H1 (cell line): ENCODE data around the gene TSHZ2. TPM values are rescaled to one million over a fixed set of nuclear protein-coding genes. Genes with fewer than 3 reads are reported as not detected.

Source experiments
- CTCF ChIA-PET: fragments of 300-600 bp; sonication (Branson Sonifier 250); formaldehyde crosslinking; loops from one replicate; lab custom pipeline; 2021; ENCODE audit not compliant: partially characterized antibody; lab: Charles Lee
- POLR2A ChIA-PET: fragments of 300-600 bp; sonication (Branson Sonifier 250); formaldehyde crosslinking; loops from one replicate; lab custom pipeline; 2021; ENCODE audit warnings: inconsistent platforms; ENCODE audit not compliant: partially characterized antibody; lab: Charles Lee
- DNase-seq, 2 experiments: peaks; one replicate each; pipeline versions ENCODE4 v3.0.0 to v3.0.0-alpha.2; 2010 to 2022; ENCODE audit warnings: low spot score in 2 of 2, low read depth in 1 of 2, mixed read lengths in 1 of 2
- FAIRE-seq: peaks from 2 replicates; lab custom pipeline; 2011; peaks lifted over from hg19 to GRCh38; lab: Jason Lieb, UNC
- H2AFZ ChIP-seq: 2 replicates; pipeline ENCODE4 v1.8.1; 2012; ENCODE audit warnings: low read length, inconsistent platforms
- H2AK5ac ChIP-seq: 2 replicates; pipeline ENCODE4 v1.6.1; 2013; ENCODE audit warnings: low read depth, low read length
- H2BK120ac ChIP-seq: replicated peaks from 2 replicates; pipeline ENCODE3; 2013; ENCODE audit warnings: low read depth, low read length, inconsistent platforms
- H2BK12ac ChIP-seq: 2 replicates; pipeline ENCODE4 v1.6.1; 2013; ENCODE audit warnings: low read depth, low read length
- H2BK15ac ChIP-seq: 2 replicates; pipeline ENCODE4 v1.6.1; 2013; ENCODE audit warnings: low read length
- H2BK20ac ChIP-seq: 2 replicates; pipeline ENCODE4 v1.6.1; 2013; ENCODE audit warnings: low read length
- H2BK5ac ChIP-seq: 2 replicates; pipeline ENCODE4 v1.6.1; 2013; ENCODE audit warnings: low read depth, low read length
- H3K14ac ChIP-seq: 2 replicates; pipeline ENCODE4 v1.6.1; 2013; ENCODE audit warnings: inconsistent platforms; ENCODE audit not compliant: insufficient read length
- H3K18ac ChIP-seq: 2 replicates; pipeline ENCODE4 v1.6.1; 2013; ENCODE audit warnings: low read length; ENCODE audit errors: extremely low read depth
- H3K23ac ChIP-seq: 2 replicates; pipeline ENCODE4 v1.6.1; 2013; ENCODE audit warnings: inconsistent platforms; ENCODE audit not compliant: insufficient read length
- H3K23me2 ChIP-seq: 2 replicates; pipeline ENCODE4 v1.6.1; 2013; ENCODE audit warnings: low read depth, low read length
- H3K27ac ChIP-seq: 2 replicates; pipeline ENCODE4 v1.6.1; 2011; ENCODE audit warnings: low read depth, low read length, inconsistent platforms
- H3K27me3 ChIP-seq, 4 experiments: replicated peaks in 1 of 4; 1 replicate in 1 of 4; 2 replicates in 3 of 4; pipeline versions ENCODE4 v1.6.1 to v1.8.1; 2011 to 2013; ENCODE audit warnings: low read length in 3 of 4, mild to moderate bottlenecking in 3 of 4, inconsistent platforms in 2 of 4, mixed read lengths in 2 of 4, moderate library complexity in 1 of 4; ENCODE audit not compliant: control insufficient read depth in 3 of 4, insufficient read depth in 3 of 4; ENCODE audit errors: extremely low read depth in 1 of 4
- H3K36me3 ChIP-seq, 4 experiments: 2 replicates each; pipeline versions ENCODE4 v1.6.1 to v1.8.1; 2011 to 2013; ENCODE audit warnings: mild to moderate bottlenecking in 4 of 4, low read length in 3 of 4, moderate library complexity in 2 of 4, control low read depth in 1 of 4, inconsistent platforms in 1 of 4; ENCODE audit not compliant: insufficient read depth in 4 of 4, control insufficient read depth in 2 of 4
- H3K4ac ChIP-seq: replicated peaks from 2 replicates; pipeline ENCODE3; 2013; ENCODE audit warnings: low read length, low read depth, mixed read lengths, inconsistent platforms; ENCODE audit not compliant: insufficient read length
- H3K4me1 ChIP-seq, 4 experiments: replicated peaks in 1 of 4; 1 replicate in 1 of 4; 2 replicates in 3 of 4; pipeline versions ENCODE4 v1.6.1 to v1.8.1; 2011 to 2013; ENCODE audit warnings: low read length in 3 of 4, inconsistent platforms in 2 of 4, mixed read lengths in 1 of 4; ENCODE audit not compliant: insufficient read depth in 4 of 4, control insufficient read depth in 3 of 4
- H3K4me2 ChIP-seq, 2 experiments: 2 replicates each; pipeline versions ENCODE4 v1.6.1 to v1.8.1; 2011 to 2013; ENCODE audit warnings: low read depth in 2 of 2, low read length in 2 of 2, control low read depth in 1 of 2, inconsistent platforms in 1 of 2, mild to moderate bottlenecking in 1 of 2; ENCODE audit not compliant: insufficient read depth in 1 of 2
- H3K4me3 ChIP-seq, 4 experiments: fragments of 200-600, 300-600 bp in 1 of 4; sonication (generic), shearing (Covaris generic), sonication (Bioruptor Twin) in 1 of 4; 2 replicates each; pipeline versions ENCODE4 v1.5.1 to v1.8.1; 2011 to 2016; ENCODE audit warnings: low read length in 4 of 4, low read depth in 3 of 4, control low read depth in 2 of 4, inconsistent platforms in 2 of 4, mild to moderate bottlenecking in 2 of 4, mixed read lengths in 1 of 4, moderate library complexity in 1 of 4; ENCODE audit not compliant: insufficient read depth in 2 of 4; ENCODE audit errors: extremely low read depth in 1 of 4
- H3K56ac ChIP-seq: replicated peaks from 2 replicates; pipeline ENCODE3; 2013; ENCODE audit warnings: low read depth, mild to moderate bottlenecking, mixed read lengths, low read length, inconsistent platforms; ENCODE audit not compliant: insufficient read length
- H3K79me1 ChIP-seq: 2 replicates; pipeline ENCODE4 v1.6.1; 2013; ENCODE audit warnings: low read depth, low read length, control low read depth
- H3K79me2 ChIP-seq, 2 experiments: 2 replicates each; pipeline versions ENCODE4 v1.6.1 to v1.8.1; 2012 to 2013; ENCODE audit warnings: low read length in 2 of 2, mild to moderate bottlenecking in 2 of 2, inconsistent platforms in 1 of 2; ENCODE audit not compliant: insufficient read depth in 2 of 2, control insufficient read depth in 1 of 2
- H3K9ac ChIP-seq, 4 experiments: replicated peaks in 1 of 4; 1 replicate in 1 of 4; 2 replicates in 3 of 4; pipeline versions ENCODE4 v1.6.1 to v1.8.1; 2011 to 2013; ENCODE audit warnings: low read depth in 3 of 4, low read length in 3 of 4, control low read depth in 2 of 4, mild to moderate bottlenecking in 2 of 4, moderate library complexity in 2 of 4, inconsistent platforms in 1 of 4; ENCODE audit errors: extremely low read depth in 1 of 4
- H3K9me3 ChIP-seq, 2 experiments: 2 replicates each; pipeline versions ENCODE4 v1.6.1 to v1.8.1; 2012 to 2013; ENCODE audit warnings: mild to moderate bottlenecking in 2 of 2, moderate library complexity in 2 of 2, control low read depth in 1 of 2, inconsistent platforms in 1 of 2, low read depth in 1 of 2, low read length in 1 of 2, mixed read lengths in 1 of 2; ENCODE audit not compliant: insufficient read depth in 2 of 2
- H4K20me1 ChIP-seq, 2 experiments: replicated peaks in 1 of 2; 2 replicates each; pipeline versions ENCODE3 to v1.8.1; 2011 to 2013; ENCODE audit warnings: inconsistent platforms in 2 of 2, low read length in 2 of 2, mild to moderate bottlenecking in 1 of 2; ENCODE audit not compliant: insufficient read depth in 2 of 2, control insufficient read depth in 1 of 2
- H4K5ac ChIP-seq: 2 replicates; pipeline ENCODE4 v1.6.1; 2013; ENCODE audit warnings: low read length, low read depth, mixed read lengths, inconsistent platforms; ENCODE audit not compliant: insufficient read length
- H4K8ac ChIP-seq: 2 replicates; pipeline ENCODE4 v1.8.0; 2013; ENCODE audit warnings: mild to moderate bottlenecking, moderate library complexity, low read length, inconsistent platforms; ENCODE audit not compliant: insufficient read depth; ENCODE audit errors: extremely low read depth
- H4K91ac ChIP-seq: replicated peaks from 2 replicates; pipeline ENCODE3; 2013; ENCODE audit warnings: low read length, mixed read lengths, inconsistent platforms; ENCODE audit not compliant: insufficient read length
- EP300 ChIP-seq, 2 experiments: IDR thresholded peaks; 1 replicate in 1 of 2; 2 replicates in 1 of 2; pipeline ENCODE4 v1.6.1; 2011 to 2012; ENCODE audit warnings: low read depth in 2 of 2, low read length in 2 of 2, mild to moderate bottlenecking in 2 of 2, borderline replicate concordance in 1 of 2, inconsistent platforms in 1 of 2, moderate library complexity in 1 of 2
- NANOG ChIP-seq: IDR thresholded peaks from 2 replicates; pipeline ENCODE4 v1.6.1; 2011; ENCODE audit warnings: low read length, low read depth, mild to moderate bottlenecking, inconsistent platforms; ENCODE audit not compliant: insufficient read depth, poor library complexity, severe bottlenecking
- SUZ12 ChIP-seq: fragments of 200-600 bp; sonication (generic); IDR thresholded peaks from 2 replicates; pipeline ENCODE4 v1.6.1; 2012; ENCODE audit warnings: mild to moderate bottlenecking, inconsistent platforms, low read length, moderate library complexity, mixed read lengths
- WGBS, 2 experiments: shearing (Covaris generic) in 1 of 2; methylation state at CpG; one replicate each; pipeline versions ENCODE4 v1.1.6 to v1.1.7; 2013 to 2015; ENCODE audit warnings: low lambda C conversion rate in 2 of 2, mixed read lengths in 2 of 2, inconsistent platforms in 1 of 2, low coverage in 1 of 2, missing lambda C conversion rate in 1 of 2; ENCODE audit not compliant: insufficient replicate concordance in 2 of 2, insufficient coverage in 1 of 2, insufficient read length in 1 of 2; ENCODE audit errors: extremely low coverage in 1 of 2, missing lambda C conversion rate in 1 of 2; 5-methylcytosine and 5-hydroxymethylcytosine counted together
- polyA plus RNA-seq, 7 experiments: library from polyadenylated mRNA; depleted of rRNA in 3 of 7; stranded (reverse) in 5 of 7; unstranded in 2 of 7; fragments of >200 nt in 5 of 7; fragments of 200-250 nt in 2 of 7; gene quantifications; 1 replicate in 5 of 7; 2 replicates in 1 of 7; 4 replicates in 1 of 7; pipeline versions ENCODE4 v1.2.1 to v1.2.3, GENCODE V29; 2011 to 2013; ENCODE audit warnings: missing spikeins in 2 of 7, mixed read lengths in 2 of 7
- total RNA-seq: library from RNA; stranded (reverse); fragmentation: NEBNext Ultra II Directional; extraction: Animal tissue kit (Norgen Biotek cat#: 25700); gene quantifications from 2 replicates; pipeline ENCODE4 v1.2.1, GENCODE V29; 2021

Gene TSHZ2
- total and polyA plus RNA-seq, 2 of the 8 experiments (the other 6 are each of a cell fraction or from before 2014, with no cell fraction given) = 0.14 to 0.30 TPM

- no peaks in the 10 kb centered on the region for H4K20me1 ChIP-seq
- no peak overlapping the region for H3K18ac ChIP-seq
- ChIA-PET POLR2A (no interaction called here), CTCF (interaction anchor here (1.7 kb wide), 1 partner anchor 17 kb away, joined by 3 read pairs; no protein-coding TSS in a partner anchor)
- H4K5ac ChIP-seq = no peak overlapping the region
- H3K36me3 ChIP-seq = no peaks in the 10 kb centered on the region
- H4K91ac ChIP-seq = no peak overlapping the region
- no peaks in the 10 kb centered on the region; the same call in 1 of the 2 replicates for H3K23me2 ChIP-seq
- no peak overlapping the region for H3K14ac ChIP-seq
- H3K4me1 ChIP-seq = no peaks in the 10 kb centered on the region
- DNase-seq (no peak), FAIRE-seq (no peak)
- H3K4me2 ChIP-seq = no peak overlapping the region
- no peak overlapping the region for H3K9ac ChIP-seq
- H2BK5ac ChIP-seq = no peak overlapping the region
- 0 out of 7 replicates have a peak, but pooled peaks cover 0 to 2% (median 0%) of the 10 kb centered on the region in 4 experiments for H3K27me3 ChIP-seq
- no peaks in the 10 kb centered on the region for H3K9me3 ChIP-seq
- no peak overlapping the region for H2BK12ac ChIP-seq
- no peak overlapping the region for H2AK5ac ChIP-seq
- WGBS, 2 experiments = 80% methylated on average over 6 of the region's 6 CpGs; no CpG with 5 or more reads in 1 of the 2 experiments
- no peaks in the 10 kb centered on the region for H3K79me1 ChIP-seq
- H3K4me3 ChIP-seq = no peak overlapping the region
- no peak overlapping the region for H3K56ac ChIP-seq
- no peak overlapping the region for H3K27ac ChIP-seq
- no peak overlapping the region for H2BK15ac ChIP-seq
- H2BK120ac ChIP-seq = no peak overlapping the region
- no peak overlapping the region for H2BK20ac ChIP-seq
- TF ChIP-seq NANOG (no peak), SUZ12 (no peak), EP300 (IDR thresholded peaks at IDR 0.05; ENCODE audit: borderline replicate concordance in 1 of 2, low read depth in 2 of 2, low read length in 2 of 2) (no peak)
- H3K4ac ChIP-seq = no peak overlapping the region
- no peak overlapping the region for H3K23ac ChIP-seq
- no peak overlapping the region for H4K8ac ChIP-seq
- H2AFZ ChIP-seq = no peak overlapping the region
- no peaks in the 10 kb centered on the region for H3K79me2 ChIP-seq
Observed at GRCh38 chr20:53033176-53033575, 61.0 kb downstream of the TSHZ2 start.
